Measurements from ENCODE around the gene ZAR1.
"Not testable (repeated sequence)": the region's sequence is repeated elsewhere in the genome, so short reads cannot be mapped to it uniquely, and the experiment has no call there.

The ZAR1 gene

DNA sequence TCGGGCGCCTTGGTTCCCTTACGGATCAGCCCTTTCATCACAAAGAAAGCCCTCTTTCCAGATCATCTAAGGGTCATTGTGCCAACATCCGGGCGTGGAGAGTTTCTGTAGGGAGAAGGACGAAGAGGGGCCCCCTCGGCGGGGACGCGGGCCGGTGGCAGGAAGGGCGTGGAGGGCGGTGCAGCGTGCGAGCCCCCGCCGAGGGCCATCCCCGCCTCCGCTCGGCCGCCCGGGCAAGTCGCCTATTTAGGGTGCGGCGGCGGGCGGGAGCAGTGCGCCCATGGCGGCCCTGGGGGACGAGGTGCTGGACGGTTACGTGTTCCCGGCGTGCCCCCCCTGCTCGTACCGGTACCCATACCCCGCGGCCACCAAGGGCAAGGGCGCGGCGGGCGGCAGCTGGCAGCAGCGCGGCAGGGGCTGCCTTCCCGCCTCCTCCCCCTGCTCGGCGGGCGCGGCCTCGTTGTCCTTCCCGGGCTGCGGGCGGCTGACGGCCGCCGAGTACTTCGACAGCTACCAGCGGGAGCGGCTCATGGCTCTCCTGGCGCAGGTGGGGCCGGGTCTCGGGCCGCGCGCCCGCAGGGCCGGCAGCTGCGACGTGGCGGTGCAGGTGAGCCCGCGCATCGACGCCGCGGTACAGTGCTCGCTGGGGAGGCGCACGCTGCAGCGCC, at the start of gene ZAR1:
TSS of gene ZAR1 (plus strand) at position 241 of the 668 bp plus-strand sequence. CDS start at position 281, 40 bp downstream.
- no peak for DNase-seq

- DNase-seq: not testable (repeated sequence)
Measured at GRCh38 chr4:48440914-48441313, 49.1 kb upstream of the ZAR1 start.

DNA sequence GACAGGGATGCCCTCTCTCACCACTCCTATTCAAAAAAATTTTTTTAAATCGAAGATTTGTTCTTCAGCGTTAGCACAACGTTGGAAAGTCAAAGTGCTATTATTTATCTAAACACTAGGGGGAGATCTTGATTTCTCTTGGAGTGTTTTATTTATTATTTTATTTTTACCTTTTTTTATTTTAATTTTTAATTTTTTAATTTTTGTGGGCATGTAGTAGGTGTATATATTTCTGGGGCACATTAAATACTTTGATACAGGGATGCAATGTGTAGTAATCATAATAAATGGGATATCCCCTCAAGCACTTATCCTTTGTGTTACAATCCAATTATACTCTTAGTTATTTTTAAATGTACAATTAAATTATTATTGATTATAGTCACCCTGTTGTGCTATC, 44.3 kb upstream of the ZAR1 start:
- no peak for DNase-seq

DNA sequence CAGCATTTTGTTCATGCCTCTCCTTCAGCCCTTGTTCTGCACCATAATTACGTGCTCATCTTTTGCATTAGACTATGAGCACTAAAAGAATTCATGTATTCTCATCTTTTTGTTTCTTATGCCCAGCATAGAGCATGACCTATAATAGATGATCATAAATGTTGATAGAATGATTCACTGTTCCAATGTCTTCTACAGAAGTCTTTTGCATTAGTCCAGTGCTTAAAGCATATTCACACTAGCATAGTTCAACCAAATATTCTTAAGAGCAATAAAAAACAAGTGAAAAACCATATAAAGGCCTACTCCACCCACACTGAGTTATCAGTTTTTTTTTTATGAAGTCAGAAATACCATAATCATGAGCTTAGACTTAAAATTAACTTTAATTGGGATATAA, 43.4 kb upstream of the ZAR1 start:
- DNase-seq: no peak

DNA sequence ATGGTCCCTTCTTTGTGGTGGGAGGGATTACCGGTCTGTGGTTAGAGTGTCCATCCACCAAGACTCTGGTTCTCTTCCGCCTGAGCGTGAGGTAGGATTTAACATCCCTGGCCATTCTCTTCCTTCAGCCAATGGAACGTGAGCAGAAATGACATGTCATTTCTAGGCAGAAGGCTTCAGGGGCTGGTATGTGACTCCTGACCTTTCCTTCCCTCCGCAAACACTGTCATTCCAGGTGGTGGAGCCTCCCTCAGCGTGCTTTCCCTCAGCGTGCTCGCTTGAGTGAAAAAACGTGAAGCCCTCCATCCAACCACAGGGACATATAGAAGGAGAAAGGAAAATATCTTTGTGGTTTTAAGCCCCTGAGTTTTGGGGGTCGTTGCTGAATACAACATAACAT, 40.9 kb upstream of the ZAR1 start:
- no peak for DNase-seq

- DNase-seq: no peak
Measured at GRCh38 chr4:48450740-48451139, 39.3 kb upstream of the ZAR1 start.

DNA sequence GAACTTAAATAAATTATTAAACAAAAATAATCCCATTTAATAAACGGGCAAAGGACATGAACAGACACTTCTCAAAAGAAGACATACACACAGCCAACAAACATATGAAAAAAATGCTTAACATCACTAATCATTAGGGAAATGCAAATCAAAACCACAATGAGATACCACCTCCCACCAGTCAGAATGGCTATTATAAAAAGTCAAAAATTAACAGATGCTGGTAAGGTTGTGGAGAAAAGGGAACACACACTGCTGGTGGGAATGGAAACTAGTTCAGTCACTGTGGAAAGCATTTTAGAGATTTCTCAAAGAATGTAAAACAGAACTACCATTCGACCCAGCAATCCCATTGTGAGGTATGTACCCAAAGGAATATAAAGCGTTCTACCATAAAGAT, 38.4 kb upstream of the ZAR1 start:
- not testable (repeated sequence) for DNase-seq

DNA sequence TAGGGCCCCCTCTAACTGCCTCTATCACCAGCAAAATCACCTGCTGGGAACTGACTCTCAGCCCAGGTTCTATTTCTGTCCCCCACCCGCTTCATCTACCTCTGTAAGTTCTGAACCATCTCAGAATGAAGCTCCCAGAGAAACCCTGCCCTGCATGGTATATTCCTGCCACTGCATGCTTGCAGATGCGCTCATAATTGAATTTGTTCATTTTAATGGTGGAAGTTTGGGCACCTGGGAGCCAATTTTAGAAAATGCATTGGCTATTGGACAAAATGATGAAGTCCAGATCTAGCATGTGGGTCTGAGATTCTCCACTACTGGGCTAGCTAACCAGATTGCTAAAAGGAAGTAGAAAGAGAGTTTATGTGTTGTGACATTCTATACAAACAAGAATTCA, 35.5 kb upstream of the ZAR1 start:
- DNase-seq: no peak

GRCh38 chr4:48461000-48461399, 29.1 kb upstream of the ZAR1 start:
- DNase-seq: no peak

GRCh38 chr4:48462363-48462762, 27.7 kb upstream of the ZAR1 start:
- no peak for DNase-seq

DNA sequence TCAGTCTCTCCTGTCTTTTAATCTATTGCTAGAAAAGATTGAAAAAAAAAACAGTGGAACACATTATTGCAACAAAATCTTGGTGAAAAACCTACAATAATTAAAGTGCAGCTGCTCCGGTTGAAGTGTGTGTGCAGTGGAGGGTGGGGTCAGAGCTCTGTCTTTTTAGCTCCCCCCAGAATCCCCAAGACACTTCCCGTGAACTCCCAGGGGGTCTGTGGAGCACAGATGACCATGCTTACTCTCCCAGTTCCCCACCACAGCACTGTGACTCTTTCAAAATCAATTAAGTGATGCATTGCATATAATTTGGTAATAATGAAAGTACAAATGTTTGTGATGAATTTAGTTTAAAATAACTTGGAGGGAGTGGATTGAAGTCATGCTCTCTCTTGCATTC, 22.6 kb upstream of the ZAR1 start:
- no peak for DNase-seq

- no peak for DNase-seq
Measured at GRCh38 chr4:48467891-48468290, 22.2 kb upstream of the ZAR1 start.

- DNase-seq: no peak
Measured at GRCh38 chr4:48470137-48470536, 19.9 kb upstream of the ZAR1 start.

- DNase-seq: no peak
Measured at GRCh38 chr4:48470570-48470969, 19.5 kb upstream of the ZAR1 start.

GRCh38 chr4:48472794-48473193, 17.3 kb upstream of the ZAR1 start:
- DNase-seq: no peak

- no peak for DNase-seq
Measured at GRCh38 chr4:48475770-48476169, 14.3 kb upstream of the ZAR1 start.

GRCh38 chr4:48478273-48478672, 11.8 kb upstream of the ZAR1 start:
- DNase-seq: no peak

GRCh38 chr4:48481581-48481980, 8.5 kb upstream of the ZAR1 start:
- no peak for DNase-seq

GRCh38 chr4:48483006-48483776, 6.9 kb upstream of the ZAR1 start, which contains the start of gene SLC10A4:
Gene SLC10A4, plus strand, starts transcription at chr4:48483343. Its CDS starts 219 bp downstream, at chr4:48483562.
- DNase-seq: no peak

- no peak for DNase-seq
Measured at GRCh38 chr4:48483777-48484493, 6.1 kb upstream of the ZAR1 start.

DNA sequence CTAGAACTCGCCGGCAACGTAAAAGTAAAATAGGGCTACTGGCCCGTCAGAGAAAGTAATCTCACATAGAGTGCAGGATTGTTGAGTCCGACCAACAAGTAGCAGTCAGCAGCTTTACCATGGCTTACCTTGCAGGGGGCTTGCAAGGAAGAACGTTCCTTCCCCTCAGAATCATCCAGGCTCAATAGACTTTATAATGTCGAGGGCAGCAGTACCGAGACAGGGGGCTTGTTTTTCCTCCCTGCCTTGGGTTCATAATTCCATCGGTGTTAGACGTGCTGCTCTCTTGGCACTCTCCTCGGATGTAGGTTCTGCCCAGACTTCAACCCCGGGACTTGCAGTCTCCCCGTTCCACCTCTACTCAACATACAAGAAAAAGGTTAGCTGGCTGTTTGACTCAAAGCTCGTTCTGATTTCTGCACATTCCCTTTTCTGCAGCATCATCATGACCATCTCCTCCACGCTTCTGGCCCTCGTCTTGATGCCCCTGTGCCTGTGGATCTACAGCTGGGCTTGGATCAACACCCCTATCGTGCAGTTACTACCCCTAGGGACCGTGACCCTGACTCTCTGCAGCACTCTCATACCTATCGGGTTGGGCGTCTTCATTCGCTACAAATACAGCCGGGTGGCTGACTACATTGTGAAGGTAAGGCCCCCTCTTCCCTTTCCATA, 5.4 kb upstream of the ZAR1 start:
- DNase-seq: no peak

GRCh38 chr4:48489683-48490011, 405 bp upstream of the ZAR1 start:
- no peak for DNase-seq
